Gastroesophageal sphincter (tissue), 2 donors: ENCODE measurements around the gene MACC1.

ENCODE experiments used
- EP300 ChIP-seq: sonication (generic); formaldehyde crosslinking; IDR thresholded peaks from one replicate; pipeline ENCODE4 v1.6.1; 2017; ENCODE audit warnings: antibody characterized with exemption, mild to moderate bottlenecking
- POLR2AphosphoS5 ChIP-seq: sonication (generic); formaldehyde crosslinking; IDR thresholded peaks from one replicate; pipeline ENCODE4 v1.6.1; 2017; ENCODE audit warnings: antibody characterized with exemption

DNA sequence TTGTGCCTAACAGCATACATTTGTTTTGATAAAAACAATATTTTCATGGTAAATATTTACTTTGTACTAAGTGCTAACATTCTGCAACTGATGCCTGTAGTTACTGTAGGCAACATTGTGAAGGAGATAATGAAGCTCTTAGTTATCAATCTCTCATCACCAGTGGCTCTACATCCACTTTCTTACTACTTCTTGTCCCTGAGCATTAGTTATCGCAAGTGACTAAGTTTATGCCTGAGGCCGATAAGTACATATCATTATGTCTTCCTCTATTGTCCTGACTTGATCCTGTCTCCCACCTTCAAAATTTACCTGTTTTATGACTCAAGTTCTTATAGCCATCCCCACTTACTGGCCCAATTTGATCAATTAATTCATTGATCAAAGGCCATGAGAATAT, 63.6 kb downstream of the MACC1 start:
- TF ChIP-seq EP300, result no peak
- no peak for TF ChIP-seq POLR2AphosphoS5
